Esophagus squamous epithelium (tissue), 5 donors: ENCODE results near the gene C7. TPM values are rescaled to one million over a fixed set of nuclear protein-coding genes. Genes with fewer than 3 reads are reported as not detected.

ENCODE experiments used
- DNase-seq: peaks from one replicate; lab custom pipeline; 2025; lab: John Stamatoyannopoulos, UW
- H3K27ac ChIP-seq, 4 donors: fragments of 200-600 bp; sonication (generic); one replicate each; pipeline ENCODE4 v1.5.1; 2016 to 2019; ENCODE audit warnings: mild to moderate bottlenecking in 1 of 4
- H3K27me3 ChIP-seq, 4 donors: fragments of 200-600 bp; sonication (generic); 1 replicate in 3 of 4; 2 replicates in 1 of 4; pipeline versions ENCODE4 v1.5.1 to v1.6.0; 2017 to 2021; ENCODE audit warnings: antibody characterized with exemption in 1 of 4
- H3K36me3 ChIP-seq, 3 donors: fragments of 200-600 bp; sonication (generic); one replicate each; pipeline ENCODE4 v1.5.1; 2016 to 2019
- H3K4me1 ChIP-seq, 3 donors: fragments of 200-600 bp; sonication (generic); one replicate each; pipeline ENCODE4 v1.5.1; 2017 to 2019
- H3K4me3 ChIP-seq, 4 donors: fragments of 200-600 bp; sonication (generic); 1 replicate in 3 of 4; 2 replicates in 1 of 4; pipeline ENCODE4 v1.5.1; 2016 to 2019; ENCODE audit warnings: mild to moderate bottlenecking in 2 of 4, moderate library complexity in 1 of 4
- H3K9me3 ChIP-seq, 3 donors: fragments of 200-600 bp; sonication (generic); one replicate each; pipeline ENCODE4 v1.5.1; 2016 to 2019
- CTCF ChIP-seq, 6 experiments: fragments of 450-650 bp in 4 of 6; fragments of 200-600 bp in 2 of 6; sonication (generic) in 2 of 6; IDR thresholded peaks; one replicate each; pipeline ENCODE4 v1.5.1; 2016 to 2019; ENCODE audit warnings: antibody characterized with exemption in 6 of 6, mild to moderate bottlenecking in 4 of 6, moderate library complexity in 4 of 6
- POLR2A ChIP-seq, 4 donors: fragments of 450-650 bp; IDR thresholded peaks; one replicate each; pipeline ENCODE4 v1.6.1; 2017; ENCODE audit warnings: antibody characterized with exemption in 4 of 4, mild to moderate bottlenecking in 4 of 4, moderate library complexity in 3 of 4
- WGBS, 2 donors: methylation state at CpG; one replicate each; pipeline ENCODE4 v1.1.5; 2018; 5-methylcytosine and 5-hydroxymethylcytosine counted together
- intact Hi-C: fragments of 100-400 bp; cut with DNase I; formaldehyde crosslinking; loops from one replicate; pipeline ENCODE4 v1.15.0; 2022
- total RNA-seq, 4 donors: library from RNA; depleted of rRNA; stranded (reverse); fragments of >200 nt; gene quantifications; one replicate each; pipeline ENCODE4 v1.1.0, GENCODE V29; 2016
- donor health status: DM: yes; HTN: yes; CAD: no.

The C7 gene
- total RNA-seq, 4 donors from 2014 or later = 8.2 to 245 (median 108) TPM

GRCh38 chr5:40999142-40999541 is 89.8 kb downstream of the C7 start:
- 77 to 82% methylated on average over 1 of the region's 1 CpG for WGBS, 2 donors
- DNase-seq = no peak
- intact Hi-C loops = no loop called here
- no peaks in the 10 kb centered on the region for H3K36me3 ChIP-seq
- H3K27me3 ChIP-seq = no peaks in the 10 kb centered on the region
- no peak overlapping the region for H3K27ac ChIP-seq
- no peaks in the 10 kb centered on the region for H3K9me3 ChIP-seq
- H3K4me3 ChIP-seq = no peak overlapping the region
- no peaks in the 10 kb centered on the region for H3K4me1 ChIP-seq
- TF ChIP-seq CTCF (IDR thresholded peaks at IDR 0.05) = no peak
- no peak for TF ChIP-seq POLR2A (IDR thresholded peaks at IDR 0.05)

- Histone ChIP-seq H3K4me1 (no peaks in the 10 kb centered on the region), H3K27ac (no peak overlapping the region), H3K27me3 (no peaks in the 10 kb centered on the region), H3K4me3 (no peak overlapping the region), H3K9me3 (no peaks in the 10 kb centered on the region), H3K36me3 (no peaks in the 10 kb centered on the region)
- WGBS, 2 donors = 84 to 90% methylated on average over 4 of the region's 4 CpGs
- intact Hi-C loops = no loop called here
- DNase-seq = no peak
- no peak for TF ChIP-seq POLR2A (IDR thresholded peaks at IDR 0.05)
- no peak for TF ChIP-seq CTCF (IDR thresholded peaks at IDR 0.05)
Observed at GRCh38 chr5:40999966-41000365, 90.7 kb downstream of the C7 start.

- Histone ChIP-seq H3K4me1 (no peaks in the 10 kb centered on the region), H3K36me3 (no peaks in the 10 kb centered on the region), H3K27ac (no peak overlapping the region), H3K4me3 (no peak overlapping the region), H3K27me3 (no peaks in the 10 kb centered on the region), H3K9me3 (no peaks in the 10 kb centered on the region)
- 35 to 45% methylated on average over 3 of the region's 3 CpGs for WGBS, 2 donors
- intact Hi-C loops = no loop called here
- TF ChIP-seq POLR2A (IDR thresholded peaks at IDR 0.05) (no peak), CTCF (IDR thresholded peaks at IDR 0.05) (no peak)
- DNase-seq = no peak
Observed at GRCh38 chr5:41003670-41004376, 94.5 kb downstream of the C7 start.

GRCh38 chr5:41004931-41005330 is 95.6 kb downstream of the C7 start:
- TF ChIP-seq POLR2A (IDR thresholded peaks at IDR 0.05) = no peak
- no peak for TF ChIP-seq CTCF (IDR thresholded peaks at IDR 0.05)
- Histone ChIP-seq H3K9me3 (no peaks in the 10 kb centered on the region), H3K4me3 (no peak overlapping the region), H3K27me3 (no peaks in the 10 kb centered on the region), H3K36me3 (no peaks in the 10 kb centered on the region), H3K4me1 (no peaks in the 10 kb centered on the region), H3K27ac (no peak overlapping the region)
- no peak for DNase-seq
- intact Hi-C loops = no loop called here
- WGBS, 2 donors = 79 to 80% methylated on average over 4 to 5 of the region's 7 CpGs

- no peak for DNase-seq
- Histone ChIP-seq H3K4me1 (no peaks in the 10 kb centered on the region), H3K4me3 (no peak overlapping the region), H3K9me3 (no peaks in the 10 kb centered on the region), H3K36me3 (no peaks in the 10 kb centered on the region), H3K27me3 (no peaks in the 10 kb centered on the region), H3K27ac (no peak overlapping the region)
- 50 to 68% methylated on average over 4 of the region's 4 CpGs for WGBS, 2 donors
- TF ChIP-seq CTCF (IDR thresholded peaks at IDR 0.05) = no peak
- TF ChIP-seq POLR2A (IDR thresholded peaks at IDR 0.05) = no peak
- intact Hi-C loops = no loop called here
Observed at GRCh38 chr5:41009232-41009631, 99.9 kb downstream of the C7 start.
